HepG2 (cell line): ENCODE results near the gene PEPD. TPM values are rescaled to one million over a fixed set of nuclear protein-coding genes. Genes with fewer than 3 reads are reported as not detected.

Experiments used
- CHCHD3 ChIP-seq: sonication (generic); formaldehyde crosslinking; IDR thresholded peaks from 2 replicates; pipeline ENCODE4 v1.8.0; 2022; ENCODE audit warnings: mild to moderate bottlenecking, missing genetic modification reagents, moderate library complexity
- FOXJ3 ChIP-seq: sonication (generic); formaldehyde crosslinking; IDR thresholded peaks from 2 replicates; pipeline ENCODE4 v1.4.0; 2020; ENCODE audit warnings: missing genetic modification reagents, mild to moderate bottlenecking, borderline replicate concordance
- FOXP1 ChIP-seq, 2 experiments: fragments of 450-650 bp in 1 of 2; IDR thresholded peaks; 2 replicates each; pipeline ENCODE4 v1.6.1; 2017 to 2018; ENCODE audit warnings: antibody characterized with exemption in 1 of 2
- HMGA1 ChIP-seq: sonication (generic); formaldehyde crosslinking; conservative IDR thresholded peaks from 2 replicates; pipeline ENCODE4 v1.4.0; 2020; ENCODE audit warnings: missing genetic modification reagents
- HNRNPK ChIP-seq: fragments of 200-400 bp; formaldehyde crosslinking; IDR thresholded peaks from 2 replicates; pipeline ENCODE4 v1.6.1; 2018; ENCODE audit warnings: low read length, low read depth, moderate library complexity, mild to moderate bottlenecking; ENCODE audit not compliant: poor library complexity, severe bottlenecking
- KMT2B ChIP-seq: IDR thresholded peaks from 2 replicates; pipeline ENCODE4 v1.6.1; 2016; ENCODE audit warnings: missing genetic modification reagents, missing compliant biosample characterization
- MAFF ChIP-seq: IDR thresholded peaks from 2 replicates; pipeline ENCODE4 v1.6.1; 2011; ENCODE audit warnings: low read depth, low read length, improper control_type of control experiment
- NFE2L1 ChIP-seq: sonication (generic); formaldehyde crosslinking; IDR thresholded peaks from 2 replicates; pipeline ENCODE4 v1.4.0; 2020; ENCODE audit warnings: missing genetic modification reagents, mild to moderate bottlenecking, borderline replicate concordance
- PHF8 ChIP-seq: sonication (generic); formaldehyde crosslinking; IDR thresholded peaks from 2 replicates; pipeline ENCODE4 v1.5.0; 2020; ENCODE audit warnings: missing genetic modification reagents
- SCMH1 ChIP-seq: sonication (generic); formaldehyde crosslinking; IDR thresholded peaks from 2 replicates; pipeline ENCODE4 v1.9.0; 2021; ENCODE audit warnings: missing genetic modification reagents, mild to moderate bottlenecking, borderline replicate concordance
- TBX3 ChIP-seq: fragments of 450-650 bp; IDR thresholded peaks from 2 replicates; pipeline ENCODE4 v1.6.1; 2017; ENCODE audit warnings: antibody characterized with exemption, mild to moderate bottlenecking, inconsistent platforms, borderline replicate concordance
- YEATS4 ChIP-seq: sonication (generic); formaldehyde crosslinking; IDR thresholded peaks from 2 replicates; pipeline ENCODE4 v1.4.0; 2020; ENCODE audit warnings: missing genetic modification reagents, borderline replicate concordance
- ZBTB7A ChIP-seq: sonication (generic); formaldehyde crosslinking; IDR thresholded peaks from 2 replicates; pipeline ENCODE4 v1.8.0; 2022; ENCODE audit warnings: mild to moderate bottlenecking, missing genetic modification reagents
- ZNF292 ChIP-seq: sonication (generic); formaldehyde crosslinking; IDR thresholded peaks from 2 replicates; pipeline ENCODE4 v1.8.1; 2022; ENCODE audit warnings: mild to moderate bottlenecking, low read depth, missing genetic modification reagents, borderline replicate concordance
- ZNF33A ChIP-seq: sonication (generic); formaldehyde crosslinking; IDR thresholded peaks from 2 replicates; pipeline ENCODE4 v1.5.1; 2020; ENCODE audit warnings: missing genetic modification reagents, mild to moderate bottlenecking, moderate library complexity, borderline replicate concordance
- ZNF367 ChIP-seq: sonication (generic); formaldehyde crosslinking; IDR thresholded peaks from 2 replicates; pipeline ENCODE4 v1.4.0; 2020; ENCODE audit warnings: missing genetic modification reagents, borderline replicate concordance
- ZNF652 ChIP-seq: IDR thresholded peaks from 2 replicates; pipeline ENCODE4 v1.6.1; 2016; ENCODE audit warnings: low read depth, borderline replicate concordance
- ZNF891 ChIP-seq: sonication (generic); formaldehyde crosslinking; IDR thresholded peaks from 2 replicates; pipeline ENCODE4 v1.5.0; 2020; ENCODE audit warnings: mild to moderate bottlenecking, missing genetic modification reagents
- polyA plus RNA-seq, 8 experiments: library from polyadenylated mRNA; depleted of rRNA in 3 of 8; stranded (reverse) in 7 of 8; unstranded in 1 of 8; fragments of >200 nt; fragmentation: Illumina TruSeq in 4 of 8; extraction: Trizol in 4 of 8; gene quantifications; 2 replicates each; pipeline versions ENCODE4 v1.2.1 to v1.2.3, GENCODE V29; 2011 to 2016; ENCODE audit warnings: low read depth in 4 of 8, missing spikeins in 1 of 8, mixed read lengths in 1 of 8; ENCODE audit not compliant: insufficient read depth in 1 of 8
- total RNA-seq, 5 experiments: library from RNA; depleted of rRNA; stranded (reverse); fragments of >200 nt; fragmentation: Illumina TruSeq; extraction: Trizol; gene quantifications; 2 replicates each; pipeline ENCODE4 v1.2.3, GENCODE V29; 2016; ENCODE audit warnings: low read depth in 1 of 5
- TF ChIP-seq, protein P1 (sequence below): sonication (generic); formaldehyde crosslinking; IDR thresholded peaks from 2 replicates; pipeline ENCODE4 v1.4.0; 2020; ENCODE audit warnings: missing genetic modification reagents, borderline replicate concordance
- TF ChIP-seq, protein P2 (sequence below): sonication (generic); formaldehyde crosslinking; conservative IDR thresholded peaks from 2 replicates; pipeline ENCODE4 v1.4.0; 2020; ENCODE audit warnings: missing genetic modification reagents
- TF ChIP-seq, protein P3 (sequence below): sonication (generic); formaldehyde crosslinking; IDR thresholded peaks from 2 replicates; pipeline ENCODE4 v1.5.0; 2020; ENCODE audit warnings: mild to moderate bottlenecking, missing genetic modification reagents
- TF ChIP-seq, protein P4 (sequence below): IDR thresholded peaks from 2 replicates; pipeline ENCODE4 v1.6.1; 2016; ENCODE audit warnings: missing genetic modification reagents, missing compliant biosample characterization

PEPD gene
- total and polyA plus RNA-seq, 2 of the 13 experiments (the other 11 are each of a cell fraction or from before 2014, with no cell fraction given): 60.7 to 75.1 TPM

DNA sequence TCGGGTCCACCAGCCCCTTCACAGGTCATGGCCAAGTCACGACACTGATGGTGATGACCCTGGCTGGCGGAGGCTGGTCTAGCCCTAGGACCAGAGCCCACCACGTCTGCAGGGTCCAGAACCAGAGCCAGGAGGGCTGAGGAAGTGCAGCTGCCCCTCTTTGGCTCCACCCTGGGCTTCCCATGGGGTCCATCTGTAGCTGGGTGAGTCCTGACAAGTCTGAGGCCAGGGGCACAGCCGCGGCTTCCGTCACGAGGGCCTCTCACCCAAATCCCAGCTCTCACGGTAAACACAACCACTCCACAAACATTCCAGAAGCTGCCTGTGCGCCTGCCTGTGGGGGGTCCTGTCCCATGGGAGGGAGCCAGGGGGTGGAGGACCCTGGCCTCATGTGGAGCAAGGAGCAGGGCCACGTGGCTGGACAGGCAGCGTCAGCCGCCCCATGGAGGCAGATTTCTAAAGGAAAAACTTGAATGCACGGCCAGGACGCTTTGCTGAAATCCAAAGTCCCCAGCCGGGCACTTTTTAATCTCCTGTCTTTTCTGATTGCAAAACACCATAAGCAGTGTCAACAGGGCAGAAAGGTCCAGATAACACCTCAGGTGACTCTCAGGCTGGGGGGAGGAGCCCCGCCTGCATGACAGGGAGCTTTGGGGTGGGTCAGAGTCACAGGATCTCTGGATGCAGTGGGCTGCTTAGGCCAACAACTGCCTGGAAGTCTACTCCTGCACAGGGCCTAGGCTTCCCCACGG lies 118.2 kb downstream of the PEPD start (continued):
- TF ChIP-seq NFE2L1 (CRISPR knock-in tag) (peak; percentile 75; the same call in 1 of the 2 replicates), HNRNPK (no peak), SCMH1 (CRISPR knock-in tag) (no peak), FOXJ3 (CRISPR knock-in tag) (peak; percentile 87), HMGA1 (CRISPR knock-in tag) (no peak), PHF8 (CRISPR knock-in tag) (peak; percentile 41; the same call in 1 of the 2 replicates), ZNF891 (peak; percentile 97), FOXP1 (IDR thresholded peaks at IDR 0.05) (peak; percentile 16), FOXP1 (CRISPR knock-in tag; IDR thresholded peaks at IDR 0.05) (peak; percentile 85), KMT2B (CRISPR knock-in tag) (peak; percentile 75), ZNF652 (CRISPR knock-in tag) (0 out of 2 replicates have a peak, but pooled peaks have one; percentile 51), MAFF (no peak), ZNF33A (CRISPR knock-in tag) (0 out of 2 replicates have a peak, but pooled peaks have one; percentile 17), YEATS4 (CRISPR knock-in tag) (peak; percentile 92), CHCHD3 (CRISPR knock-in tag) (peak; percentile 96), TBX3 (peak; percentile 83), ZBTB7A (CRISPR knock-in tag) (peak; percentile 99), ZNF367 (peak; percentile 34; the same call in 1 of the 2 replicates), ZNF292 (CRISPR knock-in tag) (peak; percentile 95; the same call in 1 of the 2 replicates)
- TF ChIP-seq, protein P1, sequence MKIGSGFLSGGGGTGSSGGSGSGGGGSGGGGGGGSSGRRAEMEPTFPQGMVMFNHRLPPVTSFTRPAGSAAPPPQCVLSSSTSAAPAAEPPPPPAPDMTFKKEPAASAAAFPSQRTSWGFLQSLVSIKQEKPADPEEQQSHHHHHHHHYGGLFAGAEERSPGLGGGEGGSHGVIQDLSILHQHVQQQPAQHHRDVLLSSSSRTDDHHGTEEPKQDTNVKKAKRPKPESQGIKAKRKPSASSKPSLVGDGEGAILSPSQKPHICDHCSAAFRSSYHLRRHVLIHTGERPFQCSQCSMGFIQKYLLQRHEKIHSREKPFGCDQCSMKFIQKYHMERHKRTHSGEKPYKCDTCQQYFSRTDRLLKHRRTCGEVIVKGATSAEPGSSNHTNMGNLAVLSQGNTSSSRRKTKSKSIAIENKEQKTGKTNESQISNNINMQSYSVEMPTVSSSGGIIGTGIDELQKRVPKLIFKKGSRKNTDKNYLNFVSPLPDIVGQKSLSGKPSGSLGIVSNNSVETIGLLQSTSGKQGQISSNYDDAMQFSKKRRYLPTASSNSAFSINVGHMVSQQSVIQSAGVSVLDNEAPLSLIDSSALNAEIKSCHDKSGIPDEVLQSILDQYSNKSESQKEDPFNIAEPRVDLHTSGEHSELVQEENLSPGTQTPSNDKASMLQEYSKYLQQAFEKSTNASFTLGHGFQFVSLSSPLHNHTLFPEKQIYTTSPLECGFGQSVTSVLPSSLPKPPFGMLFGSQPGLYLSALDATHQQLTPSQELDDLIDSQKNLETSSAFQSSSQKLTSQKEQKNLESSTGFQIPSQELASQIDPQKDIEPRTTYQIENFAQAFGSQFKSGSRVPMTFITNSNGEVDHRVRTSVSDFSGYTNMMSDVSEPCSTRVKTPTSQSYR (CRISPR knock-in tag): peak; percentile 83
- TF ChIP-seq, protein P2, sequence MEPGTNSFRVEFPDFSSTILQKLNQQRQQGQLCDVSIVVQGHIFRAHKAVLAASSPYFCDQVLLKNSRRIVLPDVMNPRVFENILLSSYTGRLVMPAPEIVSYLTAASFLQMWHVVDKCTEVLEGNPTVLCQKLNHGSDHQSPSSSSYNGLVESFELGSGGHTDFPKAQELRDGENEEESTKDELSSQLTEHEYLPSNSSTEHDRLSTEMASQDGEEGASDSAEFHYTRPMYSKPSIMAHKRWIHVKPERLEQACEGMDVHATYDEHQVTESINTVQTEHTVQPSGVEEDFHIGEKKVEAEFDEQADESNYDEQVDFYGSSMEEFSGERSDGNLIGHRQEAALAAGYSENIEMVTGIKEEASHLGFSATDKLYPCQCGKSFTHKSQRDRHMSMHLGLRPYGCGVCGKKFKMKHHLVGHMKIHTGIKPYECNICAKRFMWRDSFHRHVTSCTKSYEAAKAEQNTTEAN (CRISPR knock-in tag): peak; percentile 89
- TF ChIP-seq, protein P3, sequence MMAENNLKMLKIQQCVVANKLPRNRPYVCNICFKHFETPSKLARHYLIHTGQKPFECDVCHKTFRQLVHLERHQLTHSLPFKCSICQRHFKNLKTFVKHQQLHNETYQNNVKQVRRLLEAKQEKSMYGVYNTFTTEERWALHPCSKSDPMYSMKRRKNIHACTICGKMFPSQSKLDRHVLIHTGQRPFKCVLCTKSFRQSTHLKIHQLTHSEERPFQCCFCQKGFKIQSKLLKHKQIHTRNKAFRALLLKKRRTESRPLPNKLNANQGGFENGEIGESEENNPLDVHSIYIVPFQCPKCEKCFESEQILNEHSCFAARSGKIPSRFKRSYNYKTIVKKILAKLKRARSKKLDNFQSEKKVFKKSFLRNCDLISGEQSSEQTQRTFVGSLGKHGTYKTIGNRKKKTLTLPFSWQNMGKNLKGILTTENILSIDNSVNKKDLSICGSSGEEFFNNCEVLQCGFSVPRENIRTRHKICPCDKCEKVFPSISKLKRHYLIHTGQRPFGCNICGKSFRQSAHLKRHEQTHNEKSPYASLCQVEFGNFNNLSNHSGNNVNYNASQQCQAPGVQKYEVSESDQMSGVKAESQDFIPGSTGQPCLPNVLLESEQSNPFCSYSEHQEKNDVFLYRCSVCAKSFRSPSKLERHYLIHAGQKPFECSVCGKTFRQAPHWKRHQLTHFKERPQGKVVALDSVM (CRISPR knock-in tag): peak; percentile 86
- TF ChIP-seq, protein P4, sequence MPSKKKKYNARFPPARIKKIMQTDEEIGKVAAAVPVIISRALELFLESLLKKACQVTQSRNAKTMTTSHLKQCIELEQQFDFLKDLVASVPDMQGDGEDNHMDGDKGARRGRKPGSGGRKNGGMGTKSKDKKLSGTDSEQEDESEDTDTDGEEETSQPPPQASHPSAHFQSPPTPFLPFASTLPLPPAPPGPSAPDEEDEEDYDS: peak; percentile 75
